GM19452 (cell line): ENCODE results near the gene PODN.

ENCODE experiments used
- ATAC-seq: cut with Tn5 transposase; IDR thresholded peaks from one replicate; pipeline ENCODE4 v1.9.1; 2021; ENCODE audit not compliant: unreplicated experiment

Gene PODN

GRCh38 chr1:53073868-53074311 lies 11.9 kb downstream of the PODN start:
- no peak for ATAC-seq

- ATAC-seq, result no peak
Measured at GRCh38 chr1:53074313-53075154, 12.5 kb downstream of the PODN start.

- no peak for ATAC-seq
Measured at GRCh38 chr1:53075206-53075605, 13.2 kb downstream of the PODN start.

- ATAC-seq, result no peak
Measured at GRCh38 chr1:53075761-53076163, 13.7 kb downstream of the PODN start.

- ATAC-seq, result no peak
Measured at GRCh38 chr1:53076165-53076564, 14.2 kb downstream of the PODN start.

GRCh38 chr1:53076721-53077598 lies 14.9 kb downstream of the PODN start:
- no peak for ATAC-seq

GRCh38 chr1:53077599-53077965 lies 15.6 kb downstream of the PODN start:
- ATAC-seq, result no peak

- ATAC-seq, result no peak
Measured at GRCh38 chr1:53078333-53079101, 16.5 kb downstream of the PODN start.

GRCh38 chr1:53079251-53079650 lies 17.2 kb downstream of the PODN start:
- no peak for ATAC-seq

- ATAC-seq, result no peak
Measured at GRCh38 chr1:53080041-53080440, 18.0 kb downstream of the PODN start.

GRCh38 chr1:53080769-53081168 lies 18.8 kb downstream of the PODN start:
- no peak for ATAC-seq

- ATAC-seq, result no peak
Measured at GRCh38 chr1:53081384-53082066, 19.5 kb downstream of the PODN start.

- no peak for ATAC-seq
Measured at GRCh38 chr1:53082826-53083455, 20.9 kb downstream of the PODN start.

- ATAC-seq, result no peak
Measured at GRCh38 chr1:53083636-53084588, 21.9 kb downstream of the PODN start.

GRCh38 chr1:53084589-53084971 lies 22.6 kb downstream of the PODN start:
- ATAC-seq, result no peak

GRCh38 chr1:53085405-53085804 lies 23.4 kb downstream of the PODN start:
- ATAC-seq, result no peak

GRCh38 chr1:53086491-53087070 lies 24.6 kb downstream of the PODN start:
- no peak for ATAC-seq

- ATAC-seq, result no peak
Measured at GRCh38 chr1:53087332-53088285, 25.6 kb downstream of the PODN start.
